Stomach (tissue), 4 donors: ENCODE results near the gene GRHL1.

Experiments used
- EP300 ChIP-seq: sonication (generic); formaldehyde crosslinking; IDR thresholded peaks from one replicate; pipeline ENCODE4 v1.6.1; 2017; ENCODE audit warnings: antibody characterized with exemption
- TF ChIP-seq, protein P1 (sequence below), 7 experiments: fragments of 450-650 bp in 4 of 7; fragments of 200-600 bp in 3 of 7; sonication (generic) in 3 of 7; IDR thresholded peaks; one replicate each; pipeline ENCODE4 v1.5.1; 2016 to 2019; ENCODE audit warnings: antibody characterized with exemption in 7 of 7, control low read depth in 2 of 7, mild to moderate bottlenecking in 1 of 7

DNA sequence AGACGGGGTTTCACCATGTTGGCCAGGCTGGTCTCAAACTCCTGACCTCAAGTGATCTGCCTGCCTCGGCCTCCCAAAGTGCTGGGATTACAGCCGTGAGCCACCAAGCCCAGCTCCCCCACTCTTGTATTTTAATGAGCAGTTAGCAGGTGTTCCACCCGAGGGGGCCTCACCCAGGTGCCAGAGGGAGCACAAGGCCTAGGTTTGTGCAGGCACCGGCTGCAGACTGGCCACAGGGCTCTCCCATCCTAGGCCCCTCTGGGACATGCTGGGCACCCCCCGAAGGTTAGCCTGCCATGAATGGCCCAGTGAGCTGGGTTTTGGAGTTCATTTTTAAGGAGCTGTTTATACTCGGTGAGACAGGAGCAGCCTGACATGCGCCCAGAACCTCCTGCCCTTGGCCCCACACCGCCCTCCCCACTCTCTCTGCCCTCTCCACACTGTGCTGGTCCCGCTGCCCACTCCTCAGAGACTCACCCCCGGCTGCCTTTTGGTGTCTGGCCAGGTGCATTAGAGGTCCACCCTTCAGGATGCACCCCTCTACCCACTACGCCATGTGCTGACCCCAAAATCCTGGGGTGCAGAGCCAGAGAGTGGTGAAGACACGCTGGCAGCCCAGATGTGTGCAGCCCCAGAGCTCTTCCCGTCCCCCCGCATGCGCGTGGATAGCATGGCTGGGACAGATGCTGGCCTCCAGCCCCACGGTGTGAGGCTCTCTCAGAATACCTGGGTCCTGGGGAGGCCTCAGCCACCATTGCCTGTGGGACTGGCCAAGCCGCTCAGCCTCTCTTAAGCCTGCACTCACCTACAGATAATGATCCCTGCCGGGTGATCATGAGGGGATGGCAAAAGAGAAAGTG lies 80.6 kb downstream of the GRHL1 start:
- TF ChIP-seq, protein P1, sequence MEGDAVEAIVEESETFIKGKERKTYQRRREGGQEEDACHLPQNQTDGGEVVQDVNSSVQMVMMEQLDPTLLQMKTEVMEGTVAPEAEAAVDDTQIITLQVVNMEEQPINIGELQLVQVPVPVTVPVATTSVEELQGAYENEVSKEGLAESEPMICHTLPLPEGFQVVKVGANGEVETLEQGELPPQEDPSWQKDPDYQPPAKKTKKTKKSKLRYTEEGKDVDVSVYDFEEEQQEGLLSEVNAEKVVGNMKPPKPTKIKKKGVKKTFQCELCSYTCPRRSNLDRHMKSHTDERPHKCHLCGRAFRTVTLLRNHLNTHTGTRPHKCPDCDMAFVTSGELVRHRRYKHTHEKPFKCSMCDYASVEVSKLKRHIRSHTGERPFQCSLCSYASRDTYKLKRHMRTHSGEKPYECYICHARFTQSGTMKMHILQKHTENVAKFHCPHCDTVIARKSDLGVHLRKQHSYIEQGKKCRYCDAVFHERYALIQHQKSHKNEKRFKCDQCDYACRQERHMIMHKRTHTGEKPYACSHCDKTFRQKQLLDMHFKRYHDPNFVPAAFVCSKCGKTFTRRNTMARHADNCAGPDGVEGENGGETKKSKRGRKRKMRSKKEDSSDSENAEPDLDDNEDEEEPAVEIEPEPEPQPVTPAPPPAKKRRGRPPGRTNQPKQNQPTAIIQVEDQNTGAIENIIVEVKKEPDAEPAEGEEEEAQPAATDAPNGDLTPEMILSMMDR (IDR thresholded peaks at IDR 0.05), result no peak
- no peak for TF ChIP-seq EP300
